IMR-90 (cell line): ENCODE data around the gene PLCH1. TPM values are rescaled to one million over a fixed set of nuclear protein-coding genes. Genes with fewer than 3 reads are reported as not detected.

ENCODE experiments used
- ATAC-seq: fragments of 200-7000 bp; cut with Tn5 transposase; 2 replicates; pipeline ENCODE4 v1.9.1; 2020; ENCODE audit warnings: low read depth, mild to moderate bottlenecking, moderate library complexity
- BruUV-seq: library from RNA; stranded (reverse); fragments of 400-500 nt; replicated peaks from 2 replicates; lab custom pipeline; 2021; lab: Mats Ljungman, UMichigan
- CTCF ChIA-PET: fragments of 300-600 bp; formaldehyde crosslinking; extraction: SDS; loops from one replicate; lab custom pipeline; 2021; ENCODE audit warnings: antibody characterized with exemption; lab: Yijun Ruan, JAX
- POLR2A ChIA-PET: fragments of 300-600 bp; sonication (Branson Sonifier 250); formaldehyde crosslinking; loops from one replicate; lab custom pipeline; 2022; ENCODE audit warnings: antibody characterized with exemption; ENCODE audit not compliant: unreplicated experiment; lab: Charles Lee
- DNase-seq: peaks from one replicate; pipeline ENCODE4 v3.0.0; 2013
- H2AFZ ChIP-seq: replicated peaks from 2 replicates; pipeline ENCODE3; 2013; ENCODE audit warnings: low read length, mild to moderate bottlenecking; ENCODE audit not compliant: poor library complexity
- H2AK5ac ChIP-seq: 2 replicates; pipeline ENCODE4 v1.6.1; 2013; ENCODE audit warnings: low read depth, low read length, inconsistent platforms
- H2AK9ac ChIP-seq: replicated peaks from 2 replicates; pipeline ENCODE3; 2013; ENCODE audit warnings: mild to moderate bottlenecking, low read depth, low read length, moderate library complexity; ENCODE audit not compliant: poor library complexity
- H2BK120ac ChIP-seq: 2 replicates; pipeline ENCODE4 v1.6.1; 2013; ENCODE audit warnings: low read depth, low read length, inconsistent platforms
- H2BK15ac ChIP-seq: 3 replicates; pipeline ENCODE4 v1.6.1; 2013; ENCODE audit warnings: low read depth, low read length, inconsistent platforms
- H2BK20ac ChIP-seq: 2 replicates; pipeline ENCODE4 v1.6.1; 2013; ENCODE audit warnings: low read depth, mild to moderate bottlenecking, inconsistent platforms, low read length, moderate library complexity
- H2BK5ac ChIP-seq: 2 replicates; pipeline ENCODE4 v1.6.1; 2013; ENCODE audit warnings: mild to moderate bottlenecking, low read depth, low read length, inconsistent platforms; ENCODE audit not compliant: poor library complexity, severe bottlenecking
- H3K14ac ChIP-seq: replicated peaks from 2 replicates; pipeline ENCODE4 v1.6.1; 2013; ENCODE audit warnings: low read depth, low read length, inconsistent platforms
- H3K18ac ChIP-seq: 2 replicates; pipeline ENCODE4 v1.6.1; 2013; ENCODE audit warnings: low read depth, low read length, control low read depth
- H3K23ac ChIP-seq: 2 replicates; pipeline ENCODE4 v1.6.1; 2013; ENCODE audit warnings: low read depth, low read length, inconsistent platforms
- H3K27ac ChIP-seq: 2 replicates; pipeline ENCODE4 v1.5.1; 2013; ENCODE audit warnings: mild to moderate bottlenecking, control low read depth, low read length; ENCODE audit not compliant: insufficient read depth
- H3K27me3 ChIP-seq: 2 replicates; pipeline ENCODE4 v1.6.1; 2013; ENCODE audit warnings: low read length; ENCODE audit not compliant: control insufficient read depth, insufficient read depth
- H3K36me3 ChIP-seq: 2 replicates; pipeline ENCODE4 v1.6.1; 2013; ENCODE audit warnings: low read length, mixed read lengths; ENCODE audit not compliant: control insufficient read depth, insufficient read depth
- H3K4ac ChIP-seq: 2 replicates; pipeline ENCODE4 v1.6.1; 2013; ENCODE audit warnings: low read depth, low read length, inconsistent platforms
- H3K4me1 ChIP-seq: 2 replicates; pipeline ENCODE4 v1.6.1; 2013; ENCODE audit warnings: low read length, mixed read lengths; ENCODE audit not compliant: control insufficient read depth, insufficient read depth
- H3K4me2 ChIP-seq: 2 replicates; pipeline ENCODE4 v1.6.1; 2013; ENCODE audit warnings: low read depth, mild to moderate bottlenecking, control low read depth, low read length, moderate library complexity
- H3K4me3 ChIP-seq: 2 replicates; pipeline ENCODE4 v1.5.1; 2013; ENCODE audit warnings: low read depth, mild to moderate bottlenecking, control low read depth, low read length, moderate library complexity; ENCODE audit not compliant: insufficient read depth
- H3K56ac ChIP-seq: 2 replicates; pipeline ENCODE4 v1.6.1; 2013; ENCODE audit warnings: low read length, inconsistent platforms; ENCODE audit not compliant: insufficient read depth; ENCODE audit errors: extremely low read depth
- H3K79me1 ChIP-seq, 2 experiments: 2 replicates each; pipeline ENCODE4 v1.6.1; 2013; ENCODE audit warnings: low read length in 2 of 2, inconsistent platforms in 1 of 2, low read depth in 1 of 2
- H3K9ac ChIP-seq: 2 replicates; pipeline ENCODE4 v1.6.1; 2013; ENCODE audit warnings: low read depth, low read length, control low read depth
- H3K9me1 ChIP-seq: 2 replicates; pipeline ENCODE4 v1.6.1; 2013; ENCODE audit warnings: low read length, inconsistent platforms; ENCODE audit not compliant: insufficient read depth
- H3K9me3 ChIP-seq: 2 replicates; pipeline ENCODE4 v1.6.1; 2013; ENCODE audit warnings: low read length; ENCODE audit not compliant: control insufficient read depth, insufficient read depth
- H4K20me1 ChIP-seq: 2 replicates; pipeline ENCODE4 v1.6.1; 2013; ENCODE audit warnings: low read length, inconsistent platforms; ENCODE audit not compliant: insufficient read depth
- H4K5ac ChIP-seq: 2 replicates; pipeline ENCODE4 v1.6.1; 2013; ENCODE audit warnings: mild to moderate bottlenecking, low read depth, low read length, control low read depth
- H4K8ac ChIP-seq, 2 experiments: 2 replicates each; pipeline ENCODE4 v1.6.1; 2013; ENCODE audit warnings: low read depth in 2 of 2, low read length in 2 of 2, control low read depth in 1 of 2, inconsistent platforms in 1 of 2
- H4K91ac ChIP-seq: 2 replicates; pipeline ENCODE4 v1.6.1; 2013; ENCODE audit warnings: low read depth, low read length, inconsistent platforms; ENCODE audit not compliant: insufficient read depth
- BHLHE40 ChIP-seq: fragments of 150-350 bp; IDR thresholded peaks from 2 replicates; pipeline ENCODE4 v1.6.1; 2016; ENCODE audit warnings: mild to moderate bottlenecking, low read depth, low read length
- CEBPB ChIP-seq: IDR thresholded peaks from 2 replicates; pipeline ENCODE4 v1.6.1; 2012; ENCODE audit warnings: low read depth, low read length, improper control_type of control experiment
- CHD1 ChIP-seq: IDR thresholded peaks from 2 replicates; pipeline ENCODE4 v1.6.1; 2012; ENCODE audit warnings: low read depth, low read length, improper control_type of control experiment
- FOS ChIP-seq: fragments of 150-350 bp; IDR thresholded peaks from 2 replicates; pipeline ENCODE4 v1.6.1; 2016; ENCODE audit warnings: low read depth, low read length
- MAZ ChIP-seq: IDR thresholded peaks from 2 replicates; pipeline ENCODE4 v1.6.1; 2012; ENCODE audit warnings: low read depth, mild to moderate bottlenecking, low read length, improper control_type of control experiment, moderate library complexity, borderline replicate concordance
- MXI1 ChIP-seq: IDR thresholded peaks from 2 replicates; pipeline ENCODE4 v1.6.1; 2012; ENCODE audit warnings: low read depth, mild to moderate bottlenecking, low read length, moderate library complexity, borderline replicate concordance
- NFE2L2 ChIP-seq: fragments of 150-350 bp; IDR thresholded peaks from 2 replicates; pipeline ENCODE4 v1.6.1; 2016; ENCODE audit warnings: low read depth, mild to moderate bottlenecking, low read length
- POLR2A ChIP-seq: IDR thresholded peaks from 2 replicates; pipeline ENCODE4 v1.6.1; 2012; ENCODE audit warnings: mild to moderate bottlenecking, low read depth, low read length
- RCOR1 ChIP-seq: IDR thresholded peaks from 2 replicates; pipeline ENCODE4 v1.6.1; 2012; ENCODE audit warnings: mild to moderate bottlenecking, low read length, improper control_type of control experiment; ENCODE audit not compliant: insufficient replicate concordance
- USF2 ChIP-seq: fragments of 150-350 bp; IDR thresholded peaks from 2 replicates; pipeline ENCODE4 v1.6.1; 2017; ENCODE audit warnings: mild to moderate bottlenecking, antibody characterized with exemption, low read length, low read depth
- whole genome bisulfite sequencing, 2 experiments: methylation state at CpG; one replicate each; pipeline versions ENCODE4 v1.1.5 to v1.1.7; 2013; ENCODE audit warnings: missing lambda C conversion rate in 2 of 2; ENCODE audit not compliant: insufficient read length in 1 of 2; ENCODE audit errors: extremely low coverage in 2 of 2; 5-methylcytosine and 5-hydroxymethylcytosine counted together
- dilution Hi-C: fragments of 300-500 bp; cut with HindIII; formaldehyde crosslinking; loops from one replicate; pipeline ENCODE4 v1.14.3; 2018; ENCODE audit warnings: low sequenced_read_pairs; ENCODE audit not compliant: unreplicated experiment
- in situ Hi-C: fragments of 300-500 bp; cut with MboI; formaldehyde crosslinking; loops from 3 replicates; pipeline ENCODE4 v1.14.3; 2019; ENCODE audit warnings: low sequenced_read_pairs, inconsistent platforms, mixed read lengths
- intact Hi-C: fragments of 100-400 bp; cut with micrococcal nuclease; formaldehyde crosslinking; loops from 2 replicates; pipeline ENCODE4 v1.10.0; 2022
- polyA plus RNA-seq, 3 experiments: library from polyadenylated mRNA; depleted of rRNA; stranded (reverse); fragments of >200 nt; gene quantifications; 2 replicates each; pipeline ENCODE4 v1.2.3, GENCODE V29; 2012; ENCODE audit warnings: low replicate concordance in 1 of 3
- total RNA-seq: library from RNA; depleted of rRNA; stranded (reverse); fragments of >200 nt; gene quantifications from 2 replicates; pipeline ENCODE4 v1.2.3, GENCODE V29; 2012
- TF ChIP-seq, protein P1 (sequence below): conservative IDR thresholded peaks from 2 replicates; pipeline ENCODE4 v1.5.1; 2012; ENCODE audit warnings: mild to moderate bottlenecking, low read depth, low read length, improper control_type of control experiment

Gene PLCH1
- total and polyA plus RNA-seq, 2 of the 4 experiments (the other 2 are of a cell fraction), result not detected

DNA sequence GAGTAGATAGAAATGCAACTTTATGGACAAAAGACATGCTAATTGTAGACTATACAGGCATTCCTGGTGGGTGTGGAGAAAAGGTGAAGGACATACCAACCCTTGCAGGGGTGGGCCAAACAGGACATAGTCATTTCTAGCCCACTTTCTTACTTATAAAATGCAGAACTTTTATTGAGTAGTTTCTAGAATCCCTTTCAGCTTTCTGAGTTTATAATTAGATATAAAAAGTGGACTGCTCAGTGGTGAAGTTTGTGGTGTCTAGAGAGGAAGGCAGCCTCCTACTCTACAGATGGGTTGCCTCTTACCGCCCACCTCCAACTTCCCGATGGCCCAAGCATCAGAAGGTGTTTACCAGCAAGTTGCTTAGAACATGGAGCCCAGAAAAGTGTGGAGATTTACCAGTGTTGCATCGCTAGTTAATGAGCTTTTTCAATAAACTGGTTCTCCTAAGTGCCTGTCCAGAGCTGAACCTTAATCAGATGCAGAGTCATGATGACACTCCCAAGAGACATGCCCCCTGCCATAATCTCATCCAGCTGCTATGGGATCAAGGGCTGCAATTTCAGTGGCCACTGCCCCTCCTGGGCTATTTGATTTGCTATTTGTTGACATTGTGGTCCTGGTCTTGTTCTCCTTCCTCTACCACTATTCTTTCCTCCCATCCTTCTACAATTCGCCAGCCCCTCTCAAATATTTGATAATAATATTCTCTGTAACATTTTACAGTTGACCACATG, 373.9 kb downstream of the PLCH1 start:
- POLR2A ChIA-PET, result no interaction called here
- Histone ChIP-seq H3K56ac (no peak overlapping the region), H3K18ac (no peak overlapping the region), H3K27ac (no peak overlapping the region), H3K27me3 (no peaks in the 10 kb centered on the region), H4K20me1 (no peaks in the 10 kb centered on the region), H2BK20ac (no peak overlapping the region), H3K14ac (no peak overlapping the region), H3K9me3 (no peaks in the 10 kb centered on the region), H3K23ac (no peak overlapping the region), H2AK9ac (no peak overlapping the region), H3K79me1 (no peaks in the 10 kb centered on the region), H3K9me1 (no peaks in the 10 kb centered on the region), H2BK15ac (no peak overlapping the region), H2AFZ (no peak overlapping the region), H2BK120ac (no peak overlapping the region), H4K91ac (no peak overlapping the region), H4K8ac (no peak overlapping the region), H3K4me2 (no peak overlapping the region), H2BK5ac (no peak overlapping the region), H2AK5ac (no peak overlapping the region), H4K5ac (no peak overlapping the region), H3K4ac (no peak overlapping the region), H3K36me3 (no peaks in the 10 kb centered on the region), H3K4me3 (no peak overlapping the region), H3K9ac (no peak overlapping the region), H3K4me1 (no peaks in the 10 kb centered on the region)
- CTCF ChIA-PET, result no interaction called here
- TF ChIP-seq RCOR1 (no peak), MAZ (no peak), NFE2L2 (no peak), POLR2A (no peak), CEBPB (no peak), FOS (no peak), MXI1 (no peak), BHLHE40 (no peak), CHD1 (no peak), USF2 (no peak)
- TF ChIP-seq, protein P1, sequence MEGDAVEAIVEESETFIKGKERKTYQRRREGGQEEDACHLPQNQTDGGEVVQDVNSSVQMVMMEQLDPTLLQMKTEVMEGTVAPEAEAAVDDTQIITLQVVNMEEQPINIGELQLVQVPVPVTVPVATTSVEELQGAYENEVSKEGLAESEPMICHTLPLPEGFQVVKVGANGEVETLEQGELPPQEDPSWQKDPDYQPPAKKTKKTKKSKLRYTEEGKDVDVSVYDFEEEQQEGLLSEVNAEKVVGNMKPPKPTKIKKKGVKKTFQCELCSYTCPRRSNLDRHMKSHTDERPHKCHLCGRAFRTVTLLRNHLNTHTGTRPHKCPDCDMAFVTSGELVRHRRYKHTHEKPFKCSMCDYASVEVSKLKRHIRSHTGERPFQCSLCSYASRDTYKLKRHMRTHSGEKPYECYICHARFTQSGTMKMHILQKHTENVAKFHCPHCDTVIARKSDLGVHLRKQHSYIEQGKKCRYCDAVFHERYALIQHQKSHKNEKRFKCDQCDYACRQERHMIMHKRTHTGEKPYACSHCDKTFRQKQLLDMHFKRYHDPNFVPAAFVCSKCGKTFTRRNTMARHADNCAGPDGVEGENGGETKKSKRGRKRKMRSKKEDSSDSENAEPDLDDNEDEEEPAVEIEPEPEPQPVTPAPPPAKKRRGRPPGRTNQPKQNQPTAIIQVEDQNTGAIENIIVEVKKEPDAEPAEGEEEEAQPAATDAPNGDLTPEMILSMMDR, result no peak
- in situ Hi-C loops (no loop called here), dilution Hi-C loops (no loop called here), intact Hi-C loops (no loop called here)
- WGBS, 2 experiments, result 100% methylated on average over 1 of the region's 4 CpGs; no CpG with 5 or more reads in 1 of the 2 experiments
- DNase-seq (no peak), ATAC-seq (no peak)
- BruUV-seq, result no TSS peak
